Stimulated activated CD8-positive, alpha-beta memory T cell treated with anti-CD3 and anti-CD28 coated beads, Interleukin-15, amount 100 ng/mL, for 1 hour (primary cell): ENCODE results near the gene ELK1.

Experiments used
- DNase-seq: peaks from one replicate; pipeline ENCODE4 v3.0.0-alpha.2; 2020; ENCODE audit warnings: low read depth

Gene ELK1

GRCh38 chrX:47645530-47645929 lies 4.8 kb downstream of the ELK1 start:
- DNase-seq = no peak

GRCh38 chrX:47644557-47645091 lies 5.7 kb downstream of the ELK1 start:
- no peak for DNase-seq

- no peak for DNase-seq
Observed at GRCh38 chrX:47643926-47644325, 6.4 kb downstream of the ELK1 start.

- DNase-seq = no peak
Observed at GRCh38 chrX:47638816-47639215, 11.5 kb downstream of the ELK1 start.

- DNase-seq = no peak
Observed at GRCh38 chrX:47637546-47638195, 12.7 kb downstream of the ELK1 start.

GRCh38 chrX:47634871-47635575 lies 15.3 kb downstream of the ELK1 start:
- no peak for DNase-seq

GRCh38 chrX:47633689-47634590 lies 16.4 kb downstream of the ELK1 start:
- DNase-seq = no peak

GRCh38 chrX:47632666-47633065 lies 17.7 kb downstream of the ELK1 start:
- DNase-seq = no peak

- DNase-seq = no peak
Observed at GRCh38 chrX:47631676-47632075, 18.7 kb downstream of the ELK1 start.

GRCh38 chrX:47629419-47630200 lies 20.8 kb downstream of the ELK1 start, which contains the start of gene CFP:
Gene CFP (minus strand): TSS chrX:47629930. CDS start chrX:47629844, 86 bp downstream.
- no peak for DNase-seq

GRCh38 chrX:47628982-47629381 lies 21.4 kb downstream of the ELK1 start:
- DNase-seq = no peak

- DNase-seq = no peak
Observed at GRCh38 chrX:47625365-47625764, 25.0 kb downstream of the ELK1 start.

GRCh38 chrX:47623540-47624027 lies 26.8 kb downstream of the ELK1 start:
- no peak for DNase-seq

GRCh38 chrX:47621851-47622250 lies 28.5 kb downstream of the ELK1 start:
- no peak for DNase-seq

GRCh38 chrX:47620303-47620685 lies 30.1 kb downstream of the ELK1 start:
- no peak for DNase-seq

- DNase-seq = peak; percentile 49
Observed at GRCh38 chrX:47619486-47620302, 30.7 kb downstream of the ELK1 start, which contains the start of gene SYN1. Gene SYN1 (minus strand): TSS chrX:47619857. CDS start chrX:47619728, 129 bp downstream.

- DNase-seq = no peak
Observed at GRCh38 chrX:47618923-47619485, 31.4 kb downstream of the ELK1 start.

- DNase-seq = no peak
Observed at GRCh38 chrX:47614618-47615017, 35.7 kb downstream of the ELK1 start.

GRCh38 chrX:47613082-47613481 lies 37.3 kb downstream of the ELK1 start:
- DNase-seq = no peak

GRCh38 chrX:47612418-47612817 lies 37.9 kb downstream of the ELK1 start:
- no peak for DNase-seq
